Pancreas (tissue), 10 donors: Measurements from ENCODE around the gene ACD. TPM values are rescaled to one million over a fixed set of nuclear protein-coding genes. Genes with fewer than 3 reads are reported as not detected.

Experiments
- ATAC-seq, 4 donors: fragments of 200-7000 bp; cut with Tn5 transposase; one replicate each; pipeline versions ENCODE4 v1.8.0 to v1.9.1; 2020; ENCODE audit warnings: mild to moderate bottlenecking in 4 of 4, moderate library complexity in 4 of 4
- DNase-seq, 6 donors: peaks; one replicate each; pipeline ENCODE4 v3.0.0-alpha.2; 2020
- FAIRE-seq: peaks from 2 replicates; lab custom pipeline; 2012; peaks lifted over from hg19 to GRCh38; lab: Jason Lieb, UNC
- H3K27ac ChIP-seq, 4 donors: fragments of 200-600 bp; sonication (generic); 1 replicate in 3 of 4; 2 replicates in 1 of 4; pipeline versions ENCODE4 v1.5.0 to v1.8.0; 2020
- H3K27me3 ChIP-seq, 4 donors: fragments of 200-600 bp; one replicate each; pipeline ENCODE4 v1.8.0; 2021
- H3K36me3 ChIP-seq, 3 donors: fragments of 200-600 bp; sonication (generic) in 1 of 3; one replicate each; pipeline versions ENCODE4 v1.5.0 to v1.8.0; 2020 to 2021
- H3K4me1 ChIP-seq, 3 donors: fragments of 200-600 bp; one replicate each; pipeline ENCODE4 v1.8.0; 2021
- H3K4me3 ChIP-seq, 4 donors: fragments of 200-600 bp; sonication (generic) in 2 of 4; one replicate each; pipeline versions ENCODE4 v1.5.0 to v1.8.0; 2020 to 2021
- H3K9me3 ChIP-seq, 4 donors: fragments of 200-600 bp; one replicate each; pipeline ENCODE4 v1.8.0; 2021
- CTCF ChIP-seq, 4 donors: fragments of 200-600 bp; sonication (generic) in 3 of 4; IDR thresholded peaks; one replicate each; pipeline versions ENCODE4 v1.5.0 to v1.8.0; 2021; ENCODE audit warnings: antibody characterized with exemption in 4 of 4
- WGBS, 2 donors: extraction: QIAGEN DNeasy Blood & Tissue Kit; methylation state at CpG; one replicate each; pipeline ENCODE4 v1.1.7; 2013; 5-methylcytosine and 5-hydroxymethylcytosine counted together
- intact Hi-C, 3 donors: fragments of 100-400 bp; cut with DNase I; formaldehyde crosslinking; loops; one replicate each; pipeline versions ENCODE4 v1.11.1 to v1.14.2; 2022
- polyA plus RNA-seq, 2 donors: library from polyadenylated mRNA; stranded (reverse); fragments of 200-250 nt; gene quantifications; one replicate each; pipeline ENCODE4 v1.2.3, GENCODE V29; 2013
- total RNA-seq, 6 donors: library from RNA; stranded (reverse); fragmentation: NEBNext Ultra II Directional in 4 of 6; extraction: Animal tissue kit (Norgen Biotek cat#: 25700) in 4 of 6; gene quantifications; one replicate each; pipeline versions ENCODE4 v1.2.1 to v1.2.4, GENCODE V29; 2021 to 2023
- donor health status: healthy with polysubstance abuse.
- donor health status: DM: no; HTN: no; CAD: no; lungs with moderate emphysema.
- donor health status: DM: no; HTN: no; CAD: no.
- donor health status: control.
- donor health status: control.
- donor health status: Bipolar disorder and iron deficiency.
- donor health status: DM: yes; HTN: yes; CAD: no.
- donor health status: DM: no; HTN: no; CAD: no.
- donor health status: DM: no; HTN: no; CAD: no.
- donor health status: DM: yes; HTN: yes; CAD: no.

Gene ACD
- total and polyA plus RNA-seq, 8 donors = 6.6 to 29.0 (median 10.2) TPM

- TF ChIP-seq CTCF (IDR thresholded peaks at IDR 0.05) = no peak
- no peaks in the 10 kb centered on the region for H3K9me3 ChIP-seq
- H3K27me3 ChIP-seq = no peaks in the 10 kb centered on the region
- H3K4me3 ChIP-seq = no peak overlapping the region
- no peak for FAIRE-seq
- H3K4me1 ChIP-seq = no peaks in the 10 kb centered on the region
- no peak overlapping the region for H3K27ac ChIP-seq
- WGBS, 2 donors = 92 to 96% methylated on average over 12 of the region's 12 CpGs
- ATAC-seq = no peak
- H3K36me3 ChIP-seq = peaks cover 3 to 42% (median 16%) of the 10 kb centered on the region in 3 donors
- DNase-seq = no peak
- intact Hi-C loops = no loop called here
These were observed 22.4 kb downstream of the ACD start for GRCh38 chr16:67637625-67638024.

- no peaks in the 10 kb centered on the region for H3K4me1 ChIP-seq
- DNase-seq = no peak
- H3K9me3 ChIP-seq = no peaks in the 10 kb centered on the region
- no peak for TF ChIP-seq CTCF (IDR thresholded peaks at IDR 0.05)
- FAIRE-seq = no peak
- H3K27ac ChIP-seq = no peak overlapping the region
- no peak for ATAC-seq
- intact Hi-C loops = no loop called here
- H3K4me3 ChIP-seq = no peak overlapping the region
- 90 to 94% methylated on average over 8 of the region's 8 CpGs for WGBS, 2 donors
- peaks cover 3 to 51% (median 19%) of the 10 kb centered on the region in 3 donors for H3K36me3 ChIP-seq
- H3K27me3 ChIP-seq = no peaks in the 10 kb centered on the region
These were observed 23.3 kb downstream of the ACD start for GRCh38 chr16:67636713-67637112.

GRCh38 chr16:67632415-67633172, 27.5 kb downstream of the ACD start:
- Histone ChIP-seq H3K4me3 (no peak overlapping the region), H3K9me3 (no peaks in the 10 kb centered on the region), H3K36me3 (peaks cover 3 to 77% (median 28%) of the 10 kb centered on the region in 3 donors), H3K4me1 (no peaks in the 10 kb centered on the region), H3K27ac (no peak overlapping the region), H3K27me3 (no peaks in the 10 kb centered on the region)
- FAIRE-seq (no peak), ATAC-seq (no peak), DNase-seq (no peak)
- TF ChIP-seq CTCF (IDR thresholded peaks at IDR 0.05) = no peak
- intact Hi-C loops = no loop called here
- 60 to 62% methylated on average over 7 of the region's 7 CpGs for WGBS, 2 donors

- intact Hi-C loops = no loop called here
- FAIRE-seq (no peak), DNase-seq (no peak), ATAC-seq (no peak)
- no peak for TF ChIP-seq CTCF (IDR thresholded peaks at IDR 0.05)
- Histone ChIP-seq H3K27me3 (no peaks in the 10 kb centered on the region), H3K9me3 (no peaks in the 10 kb centered on the region), H3K36me3 (peaks cover 3 to 83% (median 27%) of the 10 kb centered on the region in 3 donors), H3K4me1 (no peaks in the 10 kb centered on the region), H3K27ac (no peak overlapping the region), H3K4me3 (no peak overlapping the region)
- 95 to 96% methylated on average over 14 of the region's 14 CpGs for WGBS, 2 donors
These were observed 31.8 kb downstream of the ACD start for GRCh38 chr16:67628216-67628615.

GRCh38 chr16:67613808-67614207, 46.3 kb downstream of the ACD start:
- DNase-seq (no peak), FAIRE-seq (no peak), ATAC-seq (no peak)
- no peaks in the 10 kb centered on the region for H3K9me3 ChIP-seq
- intact Hi-C loops = no loop called here
- no peak for TF ChIP-seq CTCF (IDR thresholded peaks at IDR 0.05)
- no peak overlapping the region for H3K4me3 ChIP-seq
- H3K27ac ChIP-seq = no peak overlapping the region
- H3K36me3 ChIP-seq = peaks cover 0 to 30% (median 0%) of the 10 kb centered on the region in 3 donors
- 94% methylated on average over 10 of the region's 10 CpGs for WGBS, 2 donors
- no peaks in the 10 kb centered on the region for H3K4me1 ChIP-seq
- H3K27me3 ChIP-seq = no peaks in the 10 kb centered on the region
